AG04449 (cell line): ENCODE data around the gene GGN.
"Not testable (repeated sequence)": the region's sequence is repeated elsewhere in the genome, so short reads cannot be mapped to it uniquely, and the experiment has no call there.

ENCODE experiments used
- CTCF ChIA-PET: fragments of 350-600 bp; formaldehyde crosslinking; extraction: SDS; loops from one replicate; lab custom pipeline; 2021; ENCODE audit warnings: antibody characterized with exemption; lab: Yijun Ruan, JAX
- POLR2A ChIA-PET: fragments of 400-600, 350-600 bp; formaldehyde crosslinking; extraction: SDS; loops from one replicate; lab custom pipeline; 2020; ENCODE audit warnings: antibody characterized with exemption, inconsistent platforms; lab: Yijun Ruan, JAX
- DNase-seq: peaks from one replicate; pipeline ENCODE4 v3.0.0-alpha.2; 2010; ENCODE audit warnings: low read depth, low spot score
- H3K4me3 ChIP-seq: 2 replicates; pipeline ENCODE4 v1.5.1; 2011; ENCODE audit warnings: low read depth, mild to moderate bottlenecking, control low read depth, low read length
- TF ChIP-seq, protein P1 (sequence below): IDR thresholded peaks from one replicate; pipeline ENCODE4 v1.5.1; 2011; ENCODE audit warnings: mild to moderate bottlenecking, moderate library complexity, low read length, control low read depth, inconsistent platforms; ENCODE audit not compliant: insufficient read depth; ENCODE audit errors: missing control alignments

GGN gene

DNA sequence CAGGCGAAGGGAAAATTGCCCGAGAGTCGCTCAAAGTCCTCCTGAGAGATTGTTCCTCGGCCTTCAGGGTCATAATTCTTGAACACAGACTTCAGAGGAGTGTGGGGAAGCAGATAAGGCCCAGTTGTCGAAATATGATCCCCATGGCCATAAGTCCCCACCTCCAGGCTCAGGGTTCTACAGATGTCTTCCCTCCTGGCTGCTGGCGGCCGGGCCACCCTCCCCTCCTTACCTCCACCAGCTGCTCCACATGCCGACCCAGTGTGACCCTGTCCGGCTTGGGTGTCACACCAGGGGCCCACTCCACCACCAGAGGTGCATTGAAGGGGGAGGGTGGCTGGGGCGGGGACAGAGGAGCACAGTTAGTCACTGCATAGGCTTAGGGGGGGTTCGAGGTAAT, 25.1 kb upstream of the GGN start:
- H3K4me3 ChIP-seq: no peak overlapping the region
- TF ChIP-seq, protein P1, sequence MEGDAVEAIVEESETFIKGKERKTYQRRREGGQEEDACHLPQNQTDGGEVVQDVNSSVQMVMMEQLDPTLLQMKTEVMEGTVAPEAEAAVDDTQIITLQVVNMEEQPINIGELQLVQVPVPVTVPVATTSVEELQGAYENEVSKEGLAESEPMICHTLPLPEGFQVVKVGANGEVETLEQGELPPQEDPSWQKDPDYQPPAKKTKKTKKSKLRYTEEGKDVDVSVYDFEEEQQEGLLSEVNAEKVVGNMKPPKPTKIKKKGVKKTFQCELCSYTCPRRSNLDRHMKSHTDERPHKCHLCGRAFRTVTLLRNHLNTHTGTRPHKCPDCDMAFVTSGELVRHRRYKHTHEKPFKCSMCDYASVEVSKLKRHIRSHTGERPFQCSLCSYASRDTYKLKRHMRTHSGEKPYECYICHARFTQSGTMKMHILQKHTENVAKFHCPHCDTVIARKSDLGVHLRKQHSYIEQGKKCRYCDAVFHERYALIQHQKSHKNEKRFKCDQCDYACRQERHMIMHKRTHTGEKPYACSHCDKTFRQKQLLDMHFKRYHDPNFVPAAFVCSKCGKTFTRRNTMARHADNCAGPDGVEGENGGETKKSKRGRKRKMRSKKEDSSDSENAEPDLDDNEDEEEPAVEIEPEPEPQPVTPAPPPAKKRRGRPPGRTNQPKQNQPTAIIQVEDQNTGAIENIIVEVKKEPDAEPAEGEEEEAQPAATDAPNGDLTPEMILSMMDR: no peak
- ChIA-PET POLR2A (interaction anchor here (1.0 kb wide), 1 partner anchor 206 kb away, joined by 3 read pairs; the partner anchor contains the start of gene EIF3K), CTCF (interaction anchor here (3.7 kb wide), 1 partner anchor 10 kb away, joined by 27 read pairs; the partner anchor contains the start of gene FAM98C)
- no peak for DNase-seq

DNA sequence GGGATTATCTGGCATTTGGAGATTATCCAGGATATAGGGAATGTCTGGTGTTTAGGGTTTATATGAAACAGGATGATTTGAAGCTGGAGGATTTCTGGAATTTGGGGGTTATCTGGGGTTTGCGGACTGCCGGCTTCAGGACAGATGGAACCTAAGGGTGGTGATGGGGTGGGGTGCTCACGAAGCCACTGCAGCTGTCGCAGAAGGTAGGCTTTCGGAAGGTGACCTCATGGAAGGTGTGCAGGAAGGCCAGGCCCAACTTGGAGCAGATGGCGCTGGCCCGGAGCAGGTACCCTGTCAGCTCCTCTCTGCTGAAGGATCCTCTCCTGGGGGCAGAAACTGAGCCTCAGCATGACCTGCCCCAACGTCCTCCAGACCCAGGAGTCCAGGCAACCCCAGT, 24.7 kb upstream of the GGN start:
- CTCF ChIA-PET: interaction anchor here (0.7 to 3.7 kb wide), 2 partner anchors 9 to 222 kb away, joined by 3 to 27 read pairs; partner anchors contain the start of gene FAM98C
- TF ChIP-seq, protein P1: no peak
- no peak overlapping the region for H3K4me3 ChIP-seq
- DNase-seq: no peak
- POLR2A ChIA-PET: interaction anchor here (1.0 kb wide), 1 partner anchor 206 kb away, joined by 3 read pairs; the partner anchor contains the start of gene EIF3K

DNA sequence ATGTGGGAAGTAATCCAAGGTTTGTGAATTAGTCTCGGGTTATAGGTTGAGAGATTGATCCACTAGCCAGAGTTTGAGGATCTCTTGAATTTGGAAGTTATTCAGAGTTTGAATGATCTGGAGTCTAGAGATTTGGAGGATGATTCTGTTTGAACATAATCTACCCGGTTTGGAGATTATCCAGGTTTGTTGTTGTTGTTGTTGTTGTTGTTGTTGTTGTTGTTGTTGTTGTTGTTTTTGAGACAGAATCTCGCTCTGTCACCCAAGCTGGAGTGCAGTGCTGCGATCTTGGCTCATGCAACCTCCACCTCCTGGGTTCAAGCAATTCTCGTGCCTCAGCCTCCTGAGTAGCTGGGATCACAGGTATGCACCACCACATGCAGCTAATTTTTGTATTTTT, 24.1 kb upstream of the GGN start:
- DNase-seq, H3K4me3 ChIP-seq: not testable (repeated sequence)
- POLR2A ChIA-PET: interaction anchor here (1.0 to 1.2 kb wide), 2 partner anchors 9 to 207 kb away, joined by 3 to 5 read pairs; partner anchors contain the start of genes EIF3K and FAM98C
- CTCF ChIA-PET: interaction anchor here (0.7 to 3.7 kb wide), 2 partner anchors 9 to 223 kb away, joined by 3 to 27 read pairs; partner anchors contain the start of gene FAM98C

DNA sequence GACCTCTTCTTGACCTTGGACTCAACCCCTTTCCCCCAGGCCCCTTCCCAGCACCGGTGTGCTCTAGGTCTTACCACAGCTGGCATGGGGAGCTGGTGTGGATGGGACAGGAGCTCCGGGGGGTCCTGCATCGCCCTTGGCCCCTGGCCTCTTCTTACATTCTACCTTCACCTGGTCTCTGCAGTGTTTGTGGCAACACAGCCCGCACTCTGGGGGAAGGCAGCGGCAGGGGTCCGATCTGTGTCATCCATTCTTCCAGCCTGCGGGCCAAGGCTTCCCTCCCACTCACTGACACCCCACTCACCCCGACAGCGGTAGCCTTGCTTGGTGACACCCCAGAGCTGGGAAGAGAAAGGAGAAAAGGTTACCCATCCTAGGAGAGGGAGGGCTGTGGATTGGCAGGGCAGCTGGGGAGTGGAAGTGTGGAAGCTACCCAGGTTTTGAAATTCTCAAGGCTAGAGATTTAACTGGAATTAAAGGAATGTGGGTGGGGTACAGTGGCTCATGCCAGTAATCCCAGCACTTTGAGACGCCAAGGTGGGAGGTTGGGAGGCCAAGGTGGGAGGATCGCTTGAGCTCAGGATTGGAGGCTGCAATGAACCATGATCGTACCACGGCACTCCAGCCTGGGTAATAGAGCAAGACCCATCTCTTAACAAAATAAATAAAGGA, 23.3 kb upstream of the GGN start:
- ChIA-PET CTCF (interaction anchor here (3.7 kb wide), 1 partner anchor 8 kb away, joined by 27 read pairs; the partner anchor contains the start of gene FAM98C), POLR2A (interaction anchor here (0.5 to 1.2 kb wide), 2 partner anchors 8 to 216 kb away, joined by 5 read pairs; partner anchors contain the start of gene FAM98C)
- no peak overlapping the region for H3K4me3 ChIP-seq
- TF ChIP-seq, protein P1: no peak
- no peak for DNase-seq

DNA sequence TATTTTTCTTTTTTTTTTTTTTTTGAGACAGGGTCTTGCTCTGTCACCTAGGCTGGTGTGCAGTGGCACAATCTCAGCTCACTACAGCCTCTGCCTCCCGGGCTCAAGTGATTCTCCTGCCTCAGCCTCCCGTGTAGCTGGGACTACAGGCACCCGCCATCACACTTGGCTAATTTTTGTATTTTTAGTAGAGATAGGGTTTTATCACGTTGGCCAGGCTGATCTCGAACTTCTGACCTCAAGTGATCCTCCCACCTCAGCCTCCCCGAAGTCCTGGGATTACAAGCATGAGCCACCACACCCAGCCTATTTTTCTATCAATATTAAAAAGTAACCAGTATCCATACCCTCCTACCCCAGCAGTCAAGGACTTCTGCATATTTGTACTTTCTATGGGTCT, 22.6 kb upstream of the GGN start:
- ChIA-PET POLR2A (interaction anchor here (0.5 kb wide), 1 partner anchor 217 kb away, joined by 5 read pairs; no protein-coding TSS in a partner anchor), CTCF (interaction anchor here (3.7 kb wide), 1 partner anchor 7 kb away, joined by 27 read pairs; the partner anchor contains the start of gene FAM98C)
- H3K4me3 ChIP-seq, DNase-seq: not testable (repeated sequence)

DNA sequence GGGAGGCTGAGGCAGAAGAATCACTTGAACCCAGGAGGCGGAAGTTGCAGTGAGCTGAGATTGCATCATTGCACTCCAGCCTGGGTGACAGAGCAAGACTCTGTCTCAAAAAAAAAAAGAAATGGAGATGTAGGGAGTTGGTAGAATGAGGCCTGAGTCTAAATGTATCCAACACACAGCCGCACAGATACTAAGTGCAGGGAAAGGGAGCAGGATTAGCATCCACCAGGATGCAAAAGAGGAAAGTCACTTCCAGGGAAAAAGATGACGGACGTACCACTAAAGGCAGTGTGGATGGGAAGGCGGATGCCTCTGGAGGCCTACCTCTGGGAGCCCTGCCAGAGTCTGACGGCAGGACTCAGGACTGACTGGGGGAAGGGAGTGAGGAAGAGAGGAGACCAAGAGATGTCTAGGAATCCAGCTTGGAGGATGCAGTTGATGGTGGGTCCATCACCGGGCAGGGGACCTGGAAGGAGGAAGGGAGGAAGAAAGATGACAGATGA, 21.8 kb upstream of the GGN start:
- POLR2A ChIA-PET: no interaction called here
- no peak overlapping the region for H3K4me3 ChIP-seq
- CTCF ChIA-PET: no interaction called here
- TF ChIP-seq, protein P1: no peak
- no peak for DNase-seq

DNA sequence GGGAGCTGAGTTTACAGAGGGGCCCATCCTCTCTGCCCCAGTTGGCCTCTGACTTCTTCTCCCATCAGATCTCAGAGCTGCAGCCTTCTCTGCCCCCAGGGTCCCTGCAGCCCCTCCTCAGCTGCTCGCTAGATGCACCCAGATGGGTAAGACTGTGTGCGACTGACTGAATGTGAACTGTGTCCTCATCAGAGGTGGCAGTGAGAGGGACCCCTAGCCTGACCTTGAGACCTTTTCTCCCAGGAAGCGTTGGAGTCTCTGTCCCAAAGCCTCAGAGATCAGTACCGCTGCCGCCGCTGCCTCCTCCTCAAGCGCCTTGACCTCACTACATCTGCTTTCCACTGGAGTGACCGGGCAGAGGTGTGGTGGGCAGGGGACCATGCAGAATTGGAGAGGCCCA, 17.4 kb upstream of the GGN start:
- no peak for DNase-seq
- H3K4me3 ChIP-seq: no peak overlapping the region
- POLR2A ChIA-PET: no interaction called here
- CTCF ChIA-PET: interaction anchor here (0.6 to 6.9 kb wide), 5 partner anchors 11 to 526 kb away, joined by 3 to 112 read pairs (median 50); partner anchors contain the start of genes MRPS12 and SARS2
- TF ChIP-seq, protein P1: no peak
